ENCODE results near the gene CRISP1.

The CRISP1 gene

GRCh38 chr6:49790341-49790740 is 76.0 kb downstream of the CRISP1 start:
- no peaks in the 10 kb centered on the region for H3K9me3 ChIP-seq
- H3K36me3 ChIP-seq = no peaks in the 10 kb centered on the region
- H3K27me3 ChIP-seq = no peaks in the 10 kb centered on the region
- intact Hi-C loops (cut with DNase I; ENCODE audit: low total_unique reads) = no loop called here
- H3K4me3 ChIP-seq = no peak overlapping the region
- H3K4me1 ChIP-seq = no peaks in the 10 kb centered on the region
- no peak for DNase-seq
- no peak for TF ChIP-seq CTCF (IDR thresholded peaks at IDR 0.05)
- no peak overlapping the region for H3K27ac ChIP-seq

GRCh38 chr6:49787176-49787575 is 79.2 kb downstream of the CRISP1 start, which contains the start of gene PGK2:
TSS of gene PGK2 (minus strand) at chr6:49787285. CDS start at chr6:49787187, 98 bp downstream.
- DNase-seq = no peak
- no peak for TF ChIP-seq CTCF (IDR thresholded peaks at IDR 0.05)
- no peaks in the 10 kb centered on the region for H3K9me3 ChIP-seq
- no peak within 1 kb of the TSS for H3K27ac ChIP-seq
- H3K36me3 ChIP-seq = no peaks in the 10 kb centered on the region
- H3K4me1 ChIP-seq = no peaks in the 10 kb centered on the region
- H3K4me3 ChIP-seq = no peak within 1 kb of the TSS
- H3K27me3 ChIP-seq = no peaks in the 10 kb centered on the region
- intact Hi-C loops (cut with DNase I; ENCODE audit: low total_unique reads) = no loop called here

- no peak overlapping the region for H3K4me3 ChIP-seq
- intact Hi-C loops (cut with DNase I; ENCODE audit: low total_unique reads) = no loop called here
- H3K36me3 ChIP-seq = no peaks in the 10 kb centered on the region
- no peaks in the 10 kb centered on the region for H3K9me3 ChIP-seq
- no peak overlapping the region for H3K27ac ChIP-seq
- H3K4me1 ChIP-seq = no peaks in the 10 kb centered on the region
- no peak for TF ChIP-seq CTCF (IDR thresholded peaks at IDR 0.05)
- H3K27me3 ChIP-seq = no peaks in the 10 kb centered on the region
- no peak for DNase-seq
These were observed 82.1 kb downstream of the CRISP1 start for GRCh38 chr6:49784272-49784671.

Measured in tibial artery (tissue), 4 donors.